OCI-LY1 (cell line): ENCODE measurements around the gene DKK3.

Experiments
- H2AFZ ChIP-seq: fragments of 200-600 bp; sonication (generic), shearing (Covaris generic); 2 replicates; pipeline ENCODE4 v1.6.0; 2014; ENCODE audit warnings: antibody characterized with exemption, mild to moderate bottlenecking, low read length
- H3F3A ChIP-seq: fragments of 200-600 bp; sonication (generic), shearing (Covaris generic); 2 replicates; pipeline ENCODE4 v1.6.0; 2014; ENCODE audit warnings: mild to moderate bottlenecking, antibody characterized with exemption, low read length, moderate library complexity; ENCODE audit not compliant: insufficient read depth
- H3K27ac ChIP-seq: fragments of 200-600 bp; sonication (generic); 2 replicates; pipeline ENCODE4 v1.5.1; 2014; ENCODE audit warnings: low read length, mixed run types, mild to moderate bottlenecking, low read depth; ENCODE audit not compliant: poor library complexity, severe bottlenecking
- H3K27me3 ChIP-seq: fragments of 200-600 bp; sonication (generic); 2 replicates; pipeline ENCODE4 v1.6.0; 2014; ENCODE audit warnings: antibody characterized with exemption, mild to moderate bottlenecking, low read length, moderate library complexity; ENCODE audit not compliant: insufficient read depth
- H3K36me3 ChIP-seq: fragments of 200-600 bp; sonication (generic); 2 replicates; pipeline ENCODE4 v1.6.1; 2014; ENCODE audit warnings: mild to moderate bottlenecking, antibody characterized with exemption, low read length, moderate library complexity, mixed read lengths; ENCODE audit not compliant: insufficient read depth
- H3K4me1 ChIP-seq: fragments of 200-600 bp; sonication (generic); 2 replicates; pipeline ENCODE4 v1.5.1; 2014; ENCODE audit warnings: mild to moderate bottlenecking, low read length, moderate library complexity; ENCODE audit not compliant: insufficient read depth, severe bottlenecking
- H3K4me2 ChIP-seq: fragments of 200-600 bp; sonication (generic), shearing (Covaris generic); 2 replicates; pipeline ENCODE4 v1.6.1; 2014; ENCODE audit warnings: low read length
- H3K4me3 ChIP-seq: fragments of 200-600 bp; sonication (generic); 2 replicates; pipeline ENCODE4 v1.5.1; 2014; ENCODE audit warnings: low read length, low read depth, mild to moderate bottlenecking, mixed read lengths; ENCODE audit not compliant: poor library complexity, severe bottlenecking
- H3K79me2 ChIP-seq: fragments of 200-600 bp; shearing (Covaris generic); 2 replicates; pipeline ENCODE4 v1.6.1; 2016; ENCODE audit warnings: mixed run types, low read length, mixed read lengths; ENCODE audit not compliant: insufficient read depth
- H3K9ac ChIP-seq: fragments of 200-600 bp; sonication (generic), shearing (Covaris generic); 2 replicates; pipeline ENCODE4 v1.6.1; 2014; ENCODE audit warnings: mild to moderate bottlenecking, low read length, mixed read lengths
- H3K9me2 ChIP-seq: fragments of 200-600 bp; sonication (generic), shearing (Covaris generic); 2 replicates; pipeline ENCODE4 v1.6.1; 2014; ENCODE audit warnings: low read depth, mild to moderate bottlenecking, low read length, mixed read lengths
- H3K9me3 ChIP-seq: fragments of 200-600 bp; shearing (Covaris generic); 2 replicates; pipeline ENCODE4 v1.6.1; 2014; ENCODE audit warnings: low read length, mixed read lengths
- H4K20me1 ChIP-seq: fragments of 200-600 bp; sonication (generic), shearing (Covaris generic); 2 replicates; pipeline ENCODE4 v1.6.0; 2016; ENCODE audit warnings: mild to moderate bottlenecking, low read length; ENCODE audit not compliant: insufficient read depth
- EZH2 ChIP-seq: fragments of 200-600 bp; sonication (generic), shearing (Covaris generic); IDR thresholded peaks from 2 replicates; pipeline ENCODE4 v1.8.0; 2017; ENCODE audit warnings: borderline replicate concordance, mixed run types, mild to moderate bottlenecking, antibody characterized with exemption, low read length, moderate library complexity, mixed read lengths
- TF ChIP-seq, protein P1 (sequence below): fragments of 200-600 bp; sonication (generic), shearing (Covaris generic); IDR thresholded peaks from 2 replicates; pipeline ENCODE4 v1.5.1; 2017; ENCODE audit warnings: mild to moderate bottlenecking, antibody characterized with exemption, low read length, moderate library complexity, mixed read lengths

The DKK3 gene

GRCh38 chr11:11931461-11932055, 76.9 kb downstream of the DKK3 start:
- H3K36me3 ChIP-seq = peaks cover 58% of the 10 kb centered on the region
- H3K9me2 ChIP-seq = no peaks in the 10 kb centered on the region
- H3K4me2 ChIP-seq = no peak overlapping the region
- H3K9ac ChIP-seq = no peak overlapping the region
- H3K9me3 ChIP-seq = no peaks in the 10 kb centered on the region
- no peaks in the 10 kb centered on the region for H3F3A ChIP-seq
- no peaks in the 10 kb centered on the region for H3K4me1 ChIP-seq
- no peak for TF ChIP-seq EZH2
- TF ChIP-seq, protein P1, sequence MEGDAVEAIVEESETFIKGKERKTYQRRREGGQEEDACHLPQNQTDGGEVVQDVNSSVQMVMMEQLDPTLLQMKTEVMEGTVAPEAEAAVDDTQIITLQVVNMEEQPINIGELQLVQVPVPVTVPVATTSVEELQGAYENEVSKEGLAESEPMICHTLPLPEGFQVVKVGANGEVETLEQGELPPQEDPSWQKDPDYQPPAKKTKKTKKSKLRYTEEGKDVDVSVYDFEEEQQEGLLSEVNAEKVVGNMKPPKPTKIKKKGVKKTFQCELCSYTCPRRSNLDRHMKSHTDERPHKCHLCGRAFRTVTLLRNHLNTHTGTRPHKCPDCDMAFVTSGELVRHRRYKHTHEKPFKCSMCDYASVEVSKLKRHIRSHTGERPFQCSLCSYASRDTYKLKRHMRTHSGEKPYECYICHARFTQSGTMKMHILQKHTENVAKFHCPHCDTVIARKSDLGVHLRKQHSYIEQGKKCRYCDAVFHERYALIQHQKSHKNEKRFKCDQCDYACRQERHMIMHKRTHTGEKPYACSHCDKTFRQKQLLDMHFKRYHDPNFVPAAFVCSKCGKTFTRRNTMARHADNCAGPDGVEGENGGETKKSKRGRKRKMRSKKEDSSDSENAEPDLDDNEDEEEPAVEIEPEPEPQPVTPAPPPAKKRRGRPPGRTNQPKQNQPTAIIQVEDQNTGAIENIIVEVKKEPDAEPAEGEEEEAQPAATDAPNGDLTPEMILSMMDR = peak; percentile 58
- no peak overlapping the region for H2AFZ ChIP-seq
- H3K79me2 ChIP-seq = no peaks in the 10 kb centered on the region
- no peaks in the 10 kb centered on the region for H3K27me3 ChIP-seq
- no peak overlapping the region for H3K27ac ChIP-seq
- no peak overlapping the region for H3K4me3 ChIP-seq
- no peaks in the 10 kb centered on the region for H4K20me1 ChIP-seq

GRCh38 chr11:11929920-11930319, 78.5 kb downstream of the DKK3 start:
- Histone ChIP-seq H3K4me1 (no peaks in the 10 kb centered on the region), H3K79me2 (no peaks in the 10 kb centered on the region), H3K36me3 (peaks cover 64% of the 10 kb centered on the region), H2AFZ (no peak overlapping the region), H3K4me3 (no peak overlapping the region), H3K4me2 (no peak overlapping the region), H4K20me1 (no peaks in the 10 kb centered on the region), H3K27ac (no peak overlapping the region), H3K9me2 (no peaks in the 10 kb centered on the region), H3F3A (no peaks in the 10 kb centered on the region), H3K9me3 (no peaks in the 10 kb centered on the region), H3K9ac (no peak overlapping the region), H3K27me3 (no peaks in the 10 kb centered on the region)
- TF ChIP-seq, protein P1 = no peak
- TF ChIP-seq EZH2 = no peak

DNA sequence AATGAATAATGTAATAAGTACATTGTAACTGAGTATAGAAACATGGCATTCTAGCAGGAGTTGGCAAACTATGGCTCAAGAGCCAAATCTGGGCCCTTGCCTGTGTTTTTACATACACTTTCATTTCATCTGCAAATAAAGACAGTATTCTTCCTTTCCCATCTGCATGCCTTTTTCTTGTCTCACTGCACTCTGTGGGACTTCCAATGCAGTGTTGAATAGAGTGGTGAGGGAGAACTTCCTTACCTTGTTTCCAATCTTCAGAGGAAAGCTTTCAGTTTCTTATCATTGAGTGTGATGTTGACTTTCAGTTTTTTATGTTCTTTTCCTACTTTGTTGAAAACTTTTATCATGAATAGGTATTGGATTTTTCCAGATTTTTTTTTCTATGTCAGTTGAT, 84.6 kb downstream of the DKK3 start:
- H3K79me2 ChIP-seq = no peaks in the 10 kb centered on the region
- no peaks in the 10 kb centered on the region for H3K9me3 ChIP-seq
- H3K9me2 ChIP-seq = no peaks in the 10 kb centered on the region
- no peak overlapping the region for H3K9ac ChIP-seq
- peaks cover 52% of the 10 kb centered on the region for H3K36me3 ChIP-seq
- no peaks in the 10 kb centered on the region for H3F3A ChIP-seq
- no peaks in the 10 kb centered on the region for H4K20me1 ChIP-seq
- no peak for TF ChIP-seq EZH2
- TF ChIP-seq, protein P1 = no peak
- H2AFZ ChIP-seq = no peak overlapping the region
- no peaks in the 10 kb centered on the region for H3K4me1 ChIP-seq
- no peaks in the 10 kb centered on the region for H3K27me3 ChIP-seq
- no peak overlapping the region for H3K4me3 ChIP-seq
- no peak overlapping the region for H3K4me2 ChIP-seq
- H3K27ac ChIP-seq = no peak overlapping the region
